ENCODE measurements around the gene ATP8B2.
"Not testable (repeated sequence)": the region's sequence is repeated elsewhere in the genome, so short reads cannot be mapped to it uniquely, and the experiment has no call there.

ATP8B2 gene

DNA sequence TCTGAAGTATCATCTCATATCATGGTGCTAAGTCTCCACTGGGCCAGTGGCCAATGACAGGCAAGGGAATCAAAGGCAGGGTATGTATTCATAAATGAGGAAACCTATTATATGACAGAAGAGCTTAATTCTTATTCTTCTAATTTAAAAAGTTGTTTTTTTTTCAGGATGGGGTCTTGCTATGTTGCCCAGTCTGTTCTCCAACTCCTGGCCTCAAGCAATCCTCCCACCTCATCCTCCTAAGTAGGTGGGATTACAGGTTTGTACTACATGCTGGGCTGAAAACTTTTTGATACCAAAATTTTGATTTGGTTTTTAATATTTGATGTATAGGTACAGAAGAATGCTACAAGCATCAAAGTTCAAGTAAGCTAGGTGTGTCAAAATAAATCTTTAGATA, 35.0 kb downstream of the ATP8B2 start:
- no peak for DNase-seq (ENCODE audit: low read depth)
- TF ChIP-seq CTCF (conservative IDR thresholded peaks at IDR 0.05; ENCODE audit: low read depth, low read length) = no peak
- no peak overlapping the region for H3K4me3 ChIP-seq (ENCODE audit: low read depth, low read length)

GRCh38 chr1:154360881-154361280, 35.6 kb downstream of the ATP8B2 start:
- not testable (repeated sequence) for H3K4me3 ChIP-seq (ENCODE audit: low read depth, low read length); DNase-seq (ENCODE audit: low read depth)

DNA sequence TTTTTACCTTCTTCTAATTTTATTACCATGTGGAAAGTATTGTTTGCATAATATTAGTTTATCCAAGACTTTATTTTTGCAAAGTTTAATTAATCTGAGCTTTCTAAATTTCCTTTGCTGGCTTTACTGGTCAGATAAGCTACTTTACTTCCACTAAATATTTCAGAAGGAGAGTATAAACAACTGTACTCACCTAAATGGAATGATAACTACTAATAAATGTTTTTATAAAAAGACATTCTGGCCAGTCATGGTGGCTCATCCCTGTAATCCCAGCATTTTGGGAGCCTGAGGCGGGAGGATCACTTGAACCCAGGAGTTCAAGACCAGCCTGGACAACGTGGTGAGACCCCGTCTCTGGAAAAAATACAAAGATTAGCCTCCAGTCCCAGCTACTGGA, 36.0 kb downstream of the ATP8B2 start:
- no peak for DNase-seq (ENCODE audit: low read depth)
- no peak for TF ChIP-seq CTCF (conservative IDR thresholded peaks at IDR 0.05; ENCODE audit: low read depth, low read length)
- no peak overlapping the region for H3K4me3 ChIP-seq (ENCODE audit: low read depth, low read length)

DNA sequence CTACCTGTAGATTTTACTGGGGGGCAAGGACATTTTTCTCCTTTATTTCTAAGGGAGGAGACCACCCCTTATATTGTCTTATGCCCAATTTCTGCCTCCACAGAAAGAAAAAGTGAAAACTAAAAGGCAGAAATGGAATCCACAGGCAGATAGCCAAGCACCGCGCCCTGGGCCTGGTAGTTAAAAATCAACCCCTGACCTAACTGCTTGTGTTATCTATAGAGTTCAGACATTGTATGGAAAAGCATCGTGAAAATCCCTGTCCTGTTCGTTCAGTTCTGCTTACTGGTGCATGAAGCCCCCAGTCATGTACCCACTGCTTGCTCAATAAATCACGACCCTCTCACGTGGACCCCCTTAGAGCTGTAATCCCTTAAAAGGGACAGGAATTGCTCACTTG, 46.1 kb downstream of the ATP8B2 start:
- H3K4me3 ChIP-seq (ENCODE audit: low read depth, low read length) = no peak overlapping the region
- no peak for TF ChIP-seq CTCF (conservative IDR thresholded peaks at IDR 0.05; ENCODE audit: low read depth, low read length)
- no peak for DNase-seq (ENCODE audit: low read depth)

DNA sequence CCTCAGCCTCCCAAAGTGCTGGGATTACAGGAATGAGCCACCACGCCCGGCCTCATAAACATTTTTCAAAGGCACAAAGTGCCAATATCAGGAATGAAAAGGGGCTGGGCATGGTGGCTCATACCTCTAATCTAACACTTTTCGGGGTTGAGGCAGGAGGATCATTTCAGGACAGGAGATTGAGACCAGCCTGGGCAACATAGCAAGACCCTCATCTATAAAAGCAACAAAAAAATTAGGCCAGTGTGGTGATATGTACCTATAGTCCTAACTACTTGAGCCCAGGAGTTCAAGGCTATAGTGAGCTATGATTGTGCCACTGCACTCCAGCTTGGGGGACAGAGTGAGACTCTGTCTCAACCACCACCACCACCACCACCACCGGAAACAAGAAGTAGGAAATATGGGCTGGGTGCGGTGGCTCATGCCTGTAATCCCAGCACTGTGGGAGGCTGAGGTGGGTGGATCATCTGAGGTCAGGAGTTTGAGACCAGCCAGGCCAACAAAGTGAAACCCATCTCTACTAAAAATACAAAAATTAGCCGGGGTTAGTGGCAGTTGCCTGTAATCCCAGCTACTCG, 48.5 kb downstream of the ATP8B2 start:
- not testable (repeated sequence) for H3K4me3 ChIP-seq (ENCODE audit: low read depth, low read length); DNase-seq (ENCODE audit: low read depth)

DNA sequence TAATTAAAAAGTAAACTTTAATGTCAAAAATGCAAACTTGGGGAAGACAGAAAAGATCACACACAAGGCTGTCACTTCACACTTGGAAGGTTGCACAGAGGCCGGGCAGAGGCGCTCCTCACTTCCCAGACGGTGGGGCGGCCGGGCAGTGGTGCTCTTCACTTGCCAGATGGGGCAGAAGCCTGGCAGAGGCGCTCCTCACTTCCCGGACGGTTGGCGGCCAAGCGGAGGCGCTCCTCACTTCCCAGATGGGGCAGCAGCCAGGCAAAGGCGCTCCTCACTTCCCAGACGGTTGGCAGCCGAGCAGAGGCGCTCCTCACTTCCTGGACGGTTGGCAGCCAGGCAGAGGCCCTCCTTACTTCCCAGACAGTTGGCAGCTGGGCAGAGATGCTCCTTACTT, 54.0 kb downstream of the ATP8B2 start:
- no peak overlapping the region for H3K4me3 ChIP-seq (ENCODE audit: low read depth, low read length)
- no peak for TF ChIP-seq CTCF (conservative IDR thresholded peaks at IDR 0.05; ENCODE audit: low read depth, low read length)
- DNase-seq (ENCODE audit: low read depth) = no peak

GRCh38 chr1:154384650-154385489, 59.5 kb downstream of the ATP8B2 start:
- no peak overlapping the region for H3K4me3 ChIP-seq (ENCODE audit: low read depth, low read length)
- DNase-seq (ENCODE audit: low read depth) = no peak
- no peak for TF ChIP-seq CTCF (conservative IDR thresholded peaks at IDR 0.05; ENCODE audit: low read depth, low read length)
